Inflammatory macrophage treated with lipopolysaccharide for 4 hours (primary cell): Measurements from ENCODE around the gene LGR5.
"Not testable (repeated sequence)": the region's sequence is repeated elsewhere in the genome, so short reads cannot be mapped to it uniquely, and the experiment has no call there.

ENCODE experiments used
- DNase-seq: peaks from one replicate; pipeline ENCODE4 v3.0.0-alpha.2; 2020

The LGR5 gene

DNA sequence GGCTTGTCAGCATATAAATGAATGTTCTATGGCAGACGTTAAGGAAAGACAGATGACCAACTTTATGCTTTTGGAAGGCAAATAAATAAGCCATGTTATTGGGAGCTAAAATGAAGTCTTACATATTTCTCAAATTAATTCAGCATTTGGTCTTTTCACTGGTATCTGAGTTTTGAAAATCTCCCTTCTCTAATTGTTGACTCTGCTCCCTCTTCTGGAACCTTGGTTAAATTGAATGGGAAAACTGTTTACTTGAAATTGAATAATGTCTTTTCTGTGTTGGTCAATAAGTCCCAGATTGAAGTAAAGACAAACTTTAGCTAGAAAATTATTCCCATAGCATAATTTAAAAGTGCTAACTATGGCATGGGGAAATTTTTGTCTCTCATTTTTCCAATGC, 38.7 kb downstream of the LGR5 start:
- no peak for DNase-seq

- DNase-seq, result no peak
Measured at GRCh38 chr12:71484272-71484905, 44.8 kb downstream of the LGR5 start.

GRCh38 chr12:71490844-71491243, 51.2 kb downstream of the LGR5 start:
- DNase-seq, result not testable (repeated sequence)

DNA sequence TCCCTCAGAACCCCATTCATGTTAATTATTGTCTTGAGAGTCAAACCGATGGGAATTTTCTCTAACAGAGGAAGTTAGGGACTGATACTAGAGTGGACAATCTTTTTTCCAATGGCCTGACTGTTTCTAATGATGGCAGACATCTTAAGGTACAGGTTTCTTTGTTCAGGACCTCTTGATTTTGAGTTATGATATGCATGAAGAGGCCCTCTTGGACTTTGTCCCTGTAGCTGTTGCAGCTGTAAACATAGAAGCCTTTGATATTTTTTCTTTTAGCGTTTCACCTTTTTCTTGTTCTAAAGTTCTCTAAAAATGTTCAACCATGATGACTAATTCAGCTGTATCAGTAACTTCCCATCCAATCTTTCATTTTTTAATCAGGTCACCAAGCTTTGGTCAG, 53.0 kb downstream of the LGR5 start:
- no peak for DNase-seq

DNA sequence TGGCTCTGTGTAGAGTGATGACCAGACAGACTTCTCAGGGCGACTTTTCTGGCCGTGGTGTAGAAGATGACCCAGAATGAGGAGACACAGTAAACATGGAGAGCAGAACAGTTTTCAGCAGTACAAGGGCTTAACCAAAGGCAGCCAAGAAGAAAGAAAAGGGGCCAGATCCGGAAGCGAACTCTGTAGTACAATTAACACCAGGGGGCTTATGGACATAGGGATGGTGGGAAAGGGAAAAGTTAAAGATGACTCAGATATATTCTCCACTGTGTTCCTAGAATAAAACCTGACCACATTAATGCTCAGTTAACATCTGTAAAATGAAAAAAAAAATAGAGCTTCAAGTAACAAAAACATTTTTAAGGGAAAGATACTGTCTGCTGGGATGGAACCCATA, 60.2 kb downstream of the LGR5 start:
- DNase-seq, result no peak

- DNase-seq, result no peak
Measured at GRCh38 chr12:71503579-71504391, 64.2 kb downstream of the LGR5 start.

DNA sequence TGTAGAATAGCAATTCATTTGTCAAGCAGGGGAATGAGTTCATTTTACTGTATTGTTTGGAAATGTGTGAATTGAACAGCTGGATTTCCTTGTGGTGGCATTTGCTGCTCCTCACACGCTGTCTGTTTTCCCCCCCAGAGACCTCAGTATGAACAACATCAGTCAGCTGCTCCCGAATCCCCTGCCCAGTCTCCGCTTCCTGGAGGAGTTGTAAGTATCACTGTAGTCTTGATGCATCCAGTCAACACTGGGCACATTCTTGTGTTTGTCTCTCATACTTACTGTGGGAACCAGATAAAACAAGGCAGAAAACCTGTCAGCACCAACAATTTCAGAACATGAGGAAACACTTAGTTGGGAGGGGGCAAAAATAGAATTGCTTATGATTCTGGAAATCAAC, 64.9 kb downstream of the LGR5 start:
- no peak for DNase-seq

- DNase-seq, result no peak
Measured at GRCh38 chr12:71509705-71510104, 70.1 kb downstream of the LGR5 start.

DNA sequence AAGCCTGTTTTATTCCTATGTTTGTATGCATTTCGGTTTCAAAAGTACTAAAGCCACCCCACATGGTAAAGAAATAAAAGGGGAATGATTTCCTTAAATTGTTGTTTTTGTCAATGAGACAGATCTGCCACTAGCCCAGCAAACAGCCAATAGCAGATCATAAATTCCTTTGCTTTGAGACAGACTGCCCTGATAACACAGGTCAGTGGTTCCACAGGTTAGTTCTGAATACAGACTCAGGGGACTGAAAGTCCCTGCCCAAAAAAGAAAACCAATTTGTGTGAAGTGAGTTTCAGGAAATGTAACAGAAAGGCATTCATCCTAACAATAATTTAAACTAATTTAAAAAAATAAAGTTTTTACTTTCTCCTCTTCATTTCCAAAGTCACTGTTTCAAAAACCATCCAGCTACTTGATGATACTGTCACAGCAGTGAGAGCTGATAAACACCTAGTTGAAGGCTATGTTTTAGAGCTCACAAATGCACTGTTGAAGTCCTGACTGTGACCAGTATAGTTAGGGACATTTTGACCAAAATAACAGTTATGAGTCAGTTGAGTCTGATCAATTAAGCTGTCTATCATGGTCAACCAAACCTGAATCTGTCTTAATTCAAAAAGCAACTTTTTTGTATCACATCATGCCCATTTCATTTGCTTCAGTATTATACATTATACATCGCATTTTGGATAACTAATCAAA, 77.7 kb downstream of the LGR5 start:
- DNase-seq, result no peak

GRCh38 chr12:71521125-71521524, 81.5 kb downstream of the LGR5 start:
- no peak for DNase-seq

DNA sequence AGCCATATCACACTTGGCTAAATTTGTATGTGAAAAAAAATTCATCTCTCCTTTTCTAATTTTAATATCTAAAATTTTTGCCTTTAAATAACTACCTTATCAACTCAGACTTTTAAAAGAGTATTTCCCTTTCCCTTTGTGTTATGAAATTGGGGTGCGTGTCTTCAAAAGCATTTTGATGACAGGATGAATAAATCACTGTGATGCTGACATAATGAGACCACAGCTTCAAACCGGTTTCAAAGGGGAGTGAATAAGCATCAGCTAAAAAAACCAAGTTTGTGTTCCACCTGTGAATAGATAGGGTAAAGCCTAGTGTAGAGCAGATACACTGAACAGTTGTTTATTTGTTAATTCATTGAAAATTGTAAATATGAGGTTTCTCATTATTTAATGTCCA, 85.0 kb downstream of the LGR5 start:
- no peak for DNase-seq

GRCh38 chr12:71533703-71534102, 94.1 kb downstream of the LGR5 start:
- no peak for DNase-seq

GRCh38 chr12:71536279-71536938, 96.8 kb downstream of the LGR5 start:
- no peak for DNase-seq

DNA sequence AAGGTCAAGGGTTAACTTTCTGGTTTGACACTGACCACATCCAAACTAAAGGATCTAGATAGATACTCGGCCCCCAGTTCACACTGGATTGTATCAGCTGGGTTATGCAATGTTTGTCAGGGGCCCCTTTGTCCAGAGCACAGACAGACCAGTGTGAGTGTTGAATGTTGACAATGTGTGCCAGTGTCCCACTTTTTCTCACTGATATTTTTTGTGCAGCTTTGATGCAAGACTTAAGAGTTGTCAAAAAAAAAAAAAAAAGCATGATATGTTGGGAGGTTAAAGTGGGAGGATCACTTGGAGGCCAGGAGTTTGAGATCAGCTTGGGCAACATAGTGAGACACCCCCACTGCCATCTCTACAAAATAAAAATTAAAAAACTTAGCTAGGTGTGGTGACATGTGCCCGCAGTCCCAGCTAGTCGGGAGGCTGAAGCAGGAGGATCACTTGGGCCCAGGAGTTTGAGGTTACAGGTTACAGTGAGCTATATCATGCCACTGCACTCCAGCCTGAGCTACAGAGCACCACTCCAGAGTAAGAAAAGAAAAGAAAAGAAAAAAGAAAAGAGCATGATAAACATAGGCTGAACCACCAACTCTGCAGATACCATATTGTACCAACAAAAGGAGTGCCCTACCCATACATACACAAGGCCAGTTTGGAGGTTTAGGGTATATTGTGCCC, 97.5 kb downstream of the LGR5 start:
- no peak for DNase-seq

- DNase-seq, result no peak
Measured at GRCh38 chr12:71538807-71539206, 99.2 kb downstream of the LGR5 start.

- no peak for DNase-seq
Measured at GRCh38 chr12:71541583-71541982, 102.0 kb downstream of the LGR5 start.

- DNase-seq, result peak; percentile 8
Measured at GRCh38 chr12:71546322-71546861, 106.8 kb downstream of the LGR5 start.

DNA sequence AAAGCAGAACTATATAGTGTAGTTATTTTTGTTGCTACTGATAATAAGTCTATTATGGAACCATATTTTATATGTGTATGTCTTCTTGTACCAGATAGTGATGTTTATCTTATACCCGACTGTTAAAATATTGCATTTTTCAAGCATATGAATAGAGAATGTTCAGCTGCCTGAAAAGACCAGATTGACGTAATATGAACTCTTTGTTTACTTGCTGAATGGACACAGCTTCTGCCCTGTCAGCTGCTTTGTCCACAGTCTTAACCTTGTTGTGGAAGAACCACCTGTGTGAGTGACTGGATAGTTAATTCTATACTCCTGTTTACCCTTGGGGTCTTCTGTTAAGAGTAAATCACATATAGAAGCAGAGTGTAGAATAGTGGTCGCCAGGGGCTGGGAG, 109.3 kb downstream of the LGR5 start:
- no peak for DNase-seq

GRCh38 chr12:71551529-71551928, 111.9 kb downstream of the LGR5 start:
- peak; percentile 10 for DNase-seq

DNA sequence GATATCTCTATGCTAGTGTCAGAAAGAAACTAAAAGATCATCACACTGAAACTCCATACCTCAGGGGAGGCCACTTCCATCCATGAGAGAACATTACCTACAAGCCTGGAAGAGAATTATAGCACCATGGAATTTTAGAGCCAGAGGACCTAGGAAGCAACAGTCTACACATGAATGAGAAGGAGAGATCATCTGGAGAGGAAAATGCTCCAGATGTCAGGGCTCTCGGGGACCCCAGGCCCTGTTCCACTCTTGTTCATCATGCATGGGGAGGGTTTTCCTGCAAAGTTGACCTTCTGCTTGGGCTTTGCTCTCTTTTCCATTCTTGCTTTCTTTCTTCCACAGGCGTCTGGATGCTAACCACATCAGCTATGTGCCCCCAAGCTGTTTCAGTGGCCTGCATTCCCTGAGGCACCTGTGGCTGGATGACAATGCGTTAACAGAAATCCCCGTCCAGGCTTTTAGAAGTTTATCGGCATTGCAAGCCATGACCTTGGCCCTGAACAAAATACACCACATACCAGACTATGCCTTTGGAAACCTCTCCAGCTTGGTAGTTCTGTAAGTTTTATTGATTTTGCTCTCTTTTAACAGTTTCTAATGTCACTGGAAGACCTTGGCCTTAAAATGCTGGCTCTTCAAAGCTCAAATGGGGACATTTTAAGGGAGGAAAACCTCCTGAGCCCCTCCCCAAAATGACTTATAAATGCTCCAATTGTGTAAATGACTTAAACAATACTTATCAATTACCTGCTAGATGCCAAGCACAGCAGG, 113.3 kb downstream of the LGR5 start:
- no peak for DNase-seq

GRCh38 chr12:71555191-71555590, 115.6 kb downstream of the LGR5 start:
- DNase-seq, result no peak

- not testable (repeated sequence) for DNase-seq
Measured at GRCh38 chr12:71555789-71556188, 116.2 kb downstream of the LGR5 start.
